Measurements from ENCODE around the gene SLC9A5. TPM values are rescaled to one million over a fixed set of nuclear protein-coding genes. Genes with fewer than 3 reads are reported as not detected.

SLC9A5 gene
- total RNA-seq, 2 experiments from 2014 or later, result 5.2 TPM

- peaks cover 51% of the 10 kb centered on the region for H3K4me1 Mint-ChIP-seq (ENCODE audit: low read depth)
- intact Hi-C loops (cut with micrococcal nuclease), result no loop called here
- CTCF ChIA-PET, result interaction anchor here (0.8 to 1.5 kb wide), 3 partner anchors 26 to 175 kb away, joined by 3 read pairs; no protein-coding TSS in a partner anchor
- no peak overlapping the region for H3K4me3 Mint-ChIP-seq
- no peak for DNase-seq
- peak overlapping the region; percentile 20 for H3K27ac Mint-ChIP-seq
- peaks cover 4% of the 10 kb centered on the region for H3K36me3 Mint-ChIP-seq (ENCODE audit: low read depth)
- H3K9me3 Mint-ChIP-seq, result no peaks in the 10 kb centered on the region
- H3K27me3 Mint-ChIP-seq (ENCODE audit: low read depth), result no peaks in the 10 kb centered on the region
Measured at GRCh38 chr16:67223992-67224391, 24.8 kb upstream of the SLC9A5 start.

- DNase-seq, result no peak
- CTCF ChIA-PET, result interaction anchor here (0.5 to 2.5 kb wide), 11 partner anchors 12 to 236 kb away, joined by 3 to 9 read pairs (median 5); no protein-coding TSS in a partner anchor
- H3K4me1 Mint-ChIP-seq (ENCODE audit: low read depth), result peaks cover 51% of the 10 kb centered on the region
- H3K27ac Mint-ChIP-seq, result peak overlapping the region; percentile 78
- peaks cover 14% of the 10 kb centered on the region for H3K36me3 Mint-ChIP-seq (ENCODE audit: low read depth)
- peak overlapping the region; percentile 100 for H3K4me3 Mint-ChIP-seq
- no peaks in the 10 kb centered on the region for H3K27me3 Mint-ChIP-seq (ENCODE audit: low read depth)
- H3K9me3 Mint-ChIP-seq, result no peaks in the 10 kb centered on the region
- intact Hi-C loops (cut with micrococcal nuclease), result loop anchor here (1.0 to 2.0 kb wide), 3 partner anchors 44 to 434 kb away; partner anchors contain the start of genes ACD, FBXL8, MATCAP1 and PARD6A
Measured at GRCh38 chr16:67226295-67226803, 22.4 kb upstream of the SLC9A5 start.

DNA sequence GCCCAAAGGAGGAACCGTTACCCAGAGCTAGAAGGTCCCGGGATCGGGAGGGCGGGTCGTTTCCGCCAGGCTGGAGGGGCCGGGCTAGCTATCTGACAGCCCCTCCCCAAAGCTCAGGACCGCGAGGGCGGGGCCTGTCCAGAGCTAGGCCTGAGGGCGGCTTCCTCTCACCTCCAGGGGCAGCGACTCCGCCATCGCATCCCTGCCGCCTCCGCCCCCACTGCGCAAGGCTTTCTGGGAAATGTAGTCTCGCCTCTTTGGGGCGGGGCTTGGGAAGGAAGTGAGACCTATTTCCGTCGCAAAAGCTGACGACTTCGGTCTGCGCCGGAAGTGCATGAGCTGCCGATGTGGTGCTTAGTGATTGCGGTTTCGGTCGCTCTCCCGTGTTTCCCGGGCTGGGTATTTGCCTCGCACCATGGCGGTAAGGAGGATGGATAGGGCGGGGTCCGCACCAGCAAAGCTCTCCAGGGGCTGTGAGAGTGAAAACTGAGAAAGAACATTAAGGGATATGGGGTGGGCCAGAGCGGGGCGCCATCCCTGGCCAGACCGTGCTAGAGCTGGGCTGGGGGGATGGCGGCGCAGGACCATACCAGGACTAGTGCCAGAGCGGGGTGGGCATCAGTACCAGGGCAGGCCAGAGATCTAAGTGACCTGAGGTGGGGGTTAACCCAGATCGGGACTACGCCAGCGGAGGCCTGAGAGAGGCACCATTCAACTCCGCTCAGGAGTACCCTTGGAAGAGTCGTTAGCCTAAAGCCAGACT, 21.8 kb upstream of the SLC9A5 start, which contains the start of gene TMEM208:
Gene TMEM208 (plus strand): TSS at position 327 of the 763 bp plus-strand sequence. CDS start 89 bp downstream, at position 416.
- intact Hi-C loops (cut with micrococcal nuclease), result loop anchor here (1.0 to 2.0 kb wide), 10 partner anchors 9 to 615 kb away; partner anchors contain the start of genes ACD, E2F4, FBXL8 and MATCAP1
- Mint-ChIP-seq H3K27ac (peak within 1 kb of the TSS; percentile 96), H3K27me3 (ENCODE audit: low read depth) (no peaks in the 10 kb centered on the region), H3K4me3 (peak within 1 kb of the TSS; percentile 100), H3K9me3 (no peaks in the 10 kb centered on the region), H3K4me1 (ENCODE audit: low read depth) (peaks cover 51% of the 10 kb centered on the region), H3K36me3 (ENCODE audit: low read depth) (peaks cover 18% of the 10 kb centered on the region)
- DNase-seq, result peak; percentile 99
- CTCF ChIA-PET, result interaction anchor here (0.8 to 2.5 kb wide), 12 partner anchors 11 to 237 kb away, joined by 3 to 9 read pairs (median 5); no protein-coding TSS in a partner anchor

DNA sequence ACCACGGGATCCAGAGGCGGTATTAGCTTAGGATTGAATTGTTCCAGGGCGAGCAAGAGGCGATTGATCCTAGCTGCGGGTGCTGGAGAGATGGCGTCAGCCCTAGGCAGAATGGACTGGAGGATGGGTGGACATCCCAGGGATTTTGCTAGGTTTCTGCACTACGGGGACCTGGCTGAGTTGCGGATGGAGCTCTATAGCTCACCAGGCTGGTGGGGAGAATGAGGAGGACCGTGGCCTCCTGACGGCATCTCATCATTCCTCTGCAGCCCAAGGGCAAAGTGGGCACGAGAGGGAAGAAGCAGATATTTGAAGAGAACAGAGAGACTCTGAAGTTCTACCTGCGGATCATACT, 21.2 kb upstream of the SLC9A5 start:
- intact Hi-C loops (cut with micrococcal nuclease), result loop anchor here (1.0 to 2.0 kb wide), 9 partner anchors 9 to 615 kb away; partner anchors contain the start of genes ACD, E2F4, MATCAP1 and PARD6A
- no peak for DNase-seq
- Mint-ChIP-seq H3K36me3 (ENCODE audit: low read depth) (peaks cover 20% of the 10 kb centered on the region), H3K27me3 (ENCODE audit: low read depth) (no peaks in the 10 kb centered on the region), H3K9me3 (no peaks in the 10 kb centered on the region), H3K4me1 (ENCODE audit: low read depth) (peaks cover 51% of the 10 kb centered on the region), H3K4me3 (peak overlapping the region; percentile 100), H3K27ac (peak overlapping the region; percentile 96)
- CTCF ChIA-PET, result interaction anchor here (0.9 to 2.5 kb wide), 10 partner anchors 11 to 201 kb away, joined by 3 to 9 read pairs (median 5); no protein-coding TSS in a partner anchor

DNA sequence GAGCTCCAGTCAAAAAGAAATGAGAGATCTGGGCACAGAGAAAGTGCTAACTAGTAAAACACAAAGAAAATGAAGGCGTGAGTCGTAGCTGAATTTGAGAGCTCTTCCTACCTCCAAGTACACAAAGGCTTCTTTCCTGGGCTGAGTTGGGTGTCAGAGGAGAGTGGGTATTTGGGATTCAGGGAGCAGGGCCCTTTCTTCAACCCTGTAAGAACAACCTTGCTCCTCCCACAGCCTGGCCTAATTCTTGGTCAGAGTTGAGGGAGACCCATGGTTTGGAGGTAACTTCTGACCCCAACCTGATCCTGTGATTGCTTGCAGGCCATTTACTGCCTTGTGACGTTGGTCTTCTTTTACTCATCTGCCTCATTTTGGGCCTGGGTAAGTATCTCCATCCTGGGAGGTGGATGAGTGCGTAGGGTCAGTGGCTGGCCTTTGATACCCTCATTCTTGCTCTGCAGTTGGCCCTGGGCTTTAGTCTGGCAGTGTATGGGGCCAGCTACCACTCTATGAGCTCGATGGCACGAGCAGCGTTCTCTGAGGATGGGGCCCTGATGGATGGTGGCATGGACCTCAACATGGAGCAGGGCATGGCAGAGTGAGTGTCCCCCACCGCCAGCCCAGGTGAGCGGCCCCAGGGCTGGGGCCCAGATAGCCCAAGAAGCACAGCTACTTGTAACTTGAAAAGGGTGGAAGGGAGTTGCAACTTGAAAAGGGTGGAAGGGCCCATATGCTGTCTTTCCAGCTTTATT, 20.6 kb upstream of the SLC9A5 start:
- Mint-ChIP-seq H3K36me3 (ENCODE audit: low read depth) (peaks cover 25% of the 10 kb centered on the region), H3K4me3 (peak overlapping the region; percentile 100), H3K27me3 (ENCODE audit: low read depth) (no peaks in the 10 kb centered on the region), H3K4me1 (ENCODE audit: low read depth) (peaks cover 48% of the 10 kb centered on the region), H3K9me3 (no peaks in the 10 kb centered on the region), H3K27ac (peak overlapping the region; percentile 96)
- no peak for DNase-seq
- CTCF ChIA-PET, result interaction anchor here (0.6 to 2.5 kb wide), 7 partner anchors 10 to 1041 kb away, joined by 3 to 8 read pairs (median 5); no protein-coding TSS in a partner anchor
- intact Hi-C loops (cut with micrococcal nuclease), result no loop called here

- no peak for DNase-seq
- Mint-ChIP-seq H3K4me3 (peak overlapping the region; percentile 20), H3K27me3 (ENCODE audit: low read depth) (no peaks in the 10 kb centered on the region), H3K27ac (no peak overlapping the region), H3K36me3 (ENCODE audit: low read depth) (peaks cover 29% of the 10 kb centered on the region), H3K4me1 (ENCODE audit: low read depth) (peaks cover 43% of the 10 kb centered on the region), H3K9me3 (no peaks in the 10 kb centered on the region)
- CTCF ChIA-PET, result interaction anchor here (1.5 to 1.9 kb wide), 2 partner anchors 31 to 200 kb away, joined by 4 to 5 read pairs; no protein-coding TSS in a partner anchor
- intact Hi-C loops (cut with micrococcal nuclease), result no loop called here
Measured at GRCh38 chr16:67228905-67229304, 19.9 kb upstream of the SLC9A5 start.

GRCh38 chr16:67229906-67230808, 18.6 kb upstream of the SLC9A5 start:
- intact Hi-C loops (cut with micrococcal nuclease), result no loop called here
- DNase-seq, result no peak
- no peaks in the 10 kb centered on the region for H3K9me3 Mint-ChIP-seq
- H3K36me3 Mint-ChIP-seq (ENCODE audit: low read depth), result peaks cover 31% of the 10 kb centered on the region
- peak overlapping the region; percentile 28 for H3K4me3 Mint-ChIP-seq
- peaks cover 30% of the 10 kb centered on the region for H3K4me1 Mint-ChIP-seq (ENCODE audit: low read depth)
- CTCF ChIA-PET, result no interaction called here
- H3K27me3 Mint-ChIP-seq (ENCODE audit: low read depth), result no peaks in the 10 kb centered on the region
- no peak overlapping the region for H3K27ac Mint-ChIP-seq

DNA sequence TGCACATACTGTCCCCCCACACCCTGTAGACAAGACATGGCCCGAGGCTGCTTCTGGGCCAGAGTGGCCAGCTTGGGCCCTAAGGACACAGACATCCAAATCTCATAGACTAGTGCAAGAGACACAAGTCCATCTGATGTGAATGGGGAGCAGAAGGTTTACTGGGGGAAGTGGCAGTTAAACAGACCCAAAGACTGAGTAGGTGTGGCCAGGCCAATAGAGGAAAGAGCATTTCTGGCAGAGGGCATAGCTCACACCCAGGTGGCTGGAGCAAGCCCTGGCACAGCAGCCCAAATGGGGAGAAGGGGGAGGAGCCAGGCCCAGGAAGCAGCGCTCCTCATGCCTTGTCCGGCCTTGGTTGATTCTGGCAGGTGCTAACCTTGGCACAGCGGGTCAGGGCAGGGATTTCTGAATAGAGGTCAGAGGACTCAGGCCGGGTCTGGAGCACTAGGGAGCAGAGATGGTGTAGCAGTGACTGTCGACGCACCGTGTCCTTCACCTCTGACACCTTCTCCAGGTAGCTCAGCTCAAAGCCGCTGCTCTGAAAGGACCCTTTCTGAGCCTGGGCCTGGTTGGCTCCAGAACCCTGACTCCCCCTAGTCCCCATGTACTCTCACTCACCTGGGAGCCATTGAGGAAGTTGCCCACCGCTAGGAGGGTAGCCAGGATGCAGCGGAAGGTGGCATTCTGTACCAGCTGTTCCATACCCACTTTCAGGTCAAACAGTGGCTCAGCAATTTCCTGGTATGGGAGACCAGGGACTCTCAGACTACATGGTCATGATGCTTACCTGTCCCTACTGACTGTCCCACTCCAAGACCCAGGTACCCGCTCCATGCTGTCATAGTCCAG, 17.7 kb upstream of the SLC9A5 start:
- H3K27ac Mint-ChIP-seq, result no peak overlapping the region
- intact Hi-C loops (cut with micrococcal nuclease), result no loop called here
- peaks cover 33% of the 10 kb centered on the region for H3K36me3 Mint-ChIP-seq (ENCODE audit: low read depth)
- no peaks in the 10 kb centered on the region for H3K27me3 Mint-ChIP-seq (ENCODE audit: low read depth)
- H3K4me1 Mint-ChIP-seq (ENCODE audit: low read depth), result peaks cover 22% of the 10 kb centered on the region
- H3K9me3 Mint-ChIP-seq, result no peaks in the 10 kb centered on the region
- DNase-seq, result no peak
- no peak overlapping the region for H3K4me3 Mint-ChIP-seq
- CTCF ChIA-PET, result interaction anchor here (0.6 to 1.0 kb wide), 2 partner anchors 13 to 240 kb away, joined by 3 read pairs; no protein-coding TSS in a partner anchor

DNA sequence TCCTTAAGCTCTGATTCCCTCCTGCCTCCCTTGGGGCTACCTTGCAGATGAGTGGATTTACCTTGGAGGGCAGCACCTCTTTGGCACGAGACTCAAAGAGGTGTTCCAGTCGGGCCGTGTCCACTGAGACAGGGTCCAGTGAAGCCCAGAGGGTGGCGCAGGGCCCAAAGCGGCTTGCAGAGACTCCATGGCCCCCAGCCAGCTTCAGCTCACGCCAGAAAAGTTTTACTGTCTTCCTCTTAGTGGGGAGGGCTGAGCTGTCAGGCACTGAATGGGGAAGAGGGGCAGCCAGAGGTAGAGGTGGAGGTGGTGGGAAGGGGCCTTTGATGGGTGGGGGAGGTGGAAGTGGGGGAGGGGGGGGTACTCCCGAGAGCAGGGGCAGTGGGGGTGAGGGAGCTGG, 15.2 kb upstream of the SLC9A5 start:
- intact Hi-C loops (cut with micrococcal nuclease), result no loop called here
- Mint-ChIP-seq H3K4me3 (no peak overlapping the region), H3K27ac (no peak overlapping the region), H3K27me3 (ENCODE audit: low read depth) (no peaks in the 10 kb centered on the region), H3K9me3 (no peaks in the 10 kb centered on the region), H3K4me1 (ENCODE audit: low read depth) (peaks cover 6% of the 10 kb centered on the region), H3K36me3 (ENCODE audit: low read depth) (peaks cover 45% of the 10 kb centered on the region)
- DNase-seq, result no peak
- CTCF ChIA-PET, result no interaction called here

GRCh38 chr16:67234180-67234597, 14.6 kb upstream of the SLC9A5 start:
- CTCF ChIA-PET, result interaction anchor here (0.7 to 1.2 kb wide), 2 partner anchors 105 to 128 kb away, joined by 3 to 5 read pairs; no protein-coding TSS in a partner anchor
- Mint-ChIP-seq H3K4me3 (no peak overlapping the region), H3K27ac (no peak overlapping the region), H3K36me3 (ENCODE audit: low read depth) (peaks cover 44% of the 10 kb centered on the region), H3K27me3 (ENCODE audit: low read depth) (no peaks in the 10 kb centered on the region), H3K9me3 (no peaks in the 10 kb centered on the region), H3K4me1 (ENCODE audit: low read depth) (peaks cover 4% of the 10 kb centered on the region)
- DNase-seq, result no peak
- intact Hi-C loops (cut with micrococcal nuclease), result no loop called here

All from activated naive CD4-positive, alpha-beta T cell treated with anti-CD3 and anti-CD28 coated beads for 36 hours (primary cell).